Placental epithelial cell (primary cell): ENCODE measurements around the gene RNF19B. TPM values are rescaled to one million over a fixed set of nuclear protein-coding genes. Genes with fewer than 3 reads are reported as not detected.

Experiments used
- total RNA-seq: library from RNA; depleted of rRNA; stranded (reverse); fragments of >200 nt; gene quantifications from 2 replicates; pipeline ENCODE4 v1.2.3, GENCODE V29; 2012

The RNF19B gene, protein sequence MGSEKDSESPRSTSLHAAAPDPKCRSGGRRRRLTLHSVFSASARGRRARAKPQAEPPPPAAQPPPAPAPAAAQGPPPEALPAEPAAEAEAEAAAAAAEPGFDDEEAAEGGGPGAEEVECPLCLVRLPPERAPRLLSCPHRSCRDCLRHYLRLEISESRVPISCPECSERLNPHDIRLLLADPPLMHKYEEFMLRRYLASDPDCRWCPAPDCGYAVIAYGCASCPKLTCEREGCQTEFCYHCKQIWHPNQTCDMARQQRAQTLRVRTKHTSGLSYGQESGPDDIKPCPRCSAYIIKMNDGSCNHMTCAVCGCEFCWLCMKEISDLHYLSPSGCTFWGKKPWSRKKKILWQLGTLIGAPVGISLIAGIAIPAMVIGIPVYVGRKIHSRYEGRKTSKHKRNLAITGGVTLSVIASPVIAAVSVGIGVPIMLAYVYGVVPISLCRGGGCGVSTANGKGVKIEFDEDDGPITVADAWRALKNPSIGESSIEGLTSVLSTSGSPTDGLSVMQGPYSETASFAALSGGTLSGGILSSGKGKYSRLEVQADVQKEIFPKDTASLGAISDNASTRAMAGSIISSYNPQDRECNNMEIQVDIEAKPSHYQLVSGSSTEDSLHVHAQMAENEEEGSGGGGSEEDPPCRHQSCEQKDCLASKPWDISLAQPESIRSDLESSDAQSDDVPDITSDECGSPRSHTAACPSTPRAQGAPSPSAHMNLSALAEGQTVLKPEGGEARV
- 11.8 and 20.7 TPM in 2 replicates for total RNA-seq

DNA sequence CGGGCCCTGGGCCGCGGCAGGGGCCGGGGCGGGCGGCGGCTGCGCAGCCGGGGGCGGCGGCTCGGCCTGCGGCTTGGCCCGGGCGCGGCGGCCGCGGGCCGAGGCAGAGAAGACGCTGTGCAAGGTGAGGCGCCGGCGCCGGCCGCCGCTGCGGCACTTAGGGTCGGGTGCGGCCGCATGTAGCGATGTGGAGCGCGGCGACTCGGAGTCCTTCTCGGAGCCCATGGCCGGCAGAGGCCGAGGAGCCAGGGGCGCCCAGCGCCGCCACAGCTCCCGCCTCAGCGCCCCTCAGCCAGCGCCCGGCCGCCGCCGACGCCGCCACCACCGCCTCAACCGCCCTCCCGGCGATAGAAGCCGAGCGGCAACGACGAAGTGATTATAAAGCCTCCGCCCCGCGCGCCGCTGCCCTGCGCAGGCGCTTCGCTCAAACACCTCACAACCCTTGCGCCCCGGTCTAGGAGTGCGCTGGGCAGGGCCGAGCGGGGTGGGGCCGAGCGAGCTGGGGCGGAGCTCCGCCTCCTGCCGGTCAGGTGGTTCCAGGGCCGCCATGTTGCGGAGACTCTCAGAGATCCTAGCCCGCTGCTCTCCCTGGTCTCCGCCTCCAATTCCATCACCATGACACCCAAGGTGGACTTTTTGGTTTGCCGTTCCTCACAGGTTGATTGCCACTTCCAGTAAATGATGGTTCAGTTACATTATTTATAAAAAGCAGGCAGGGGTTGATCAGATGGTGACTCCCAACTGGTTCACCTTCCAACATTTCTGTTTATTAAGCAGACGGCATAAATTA, at the start of gene RNF19B:
Gene RNF19B (minus strand): TSS at position 349 of the 790 bp plus-strand sequence. CDS start 124 bp downstream, at position 225.

DNA sequence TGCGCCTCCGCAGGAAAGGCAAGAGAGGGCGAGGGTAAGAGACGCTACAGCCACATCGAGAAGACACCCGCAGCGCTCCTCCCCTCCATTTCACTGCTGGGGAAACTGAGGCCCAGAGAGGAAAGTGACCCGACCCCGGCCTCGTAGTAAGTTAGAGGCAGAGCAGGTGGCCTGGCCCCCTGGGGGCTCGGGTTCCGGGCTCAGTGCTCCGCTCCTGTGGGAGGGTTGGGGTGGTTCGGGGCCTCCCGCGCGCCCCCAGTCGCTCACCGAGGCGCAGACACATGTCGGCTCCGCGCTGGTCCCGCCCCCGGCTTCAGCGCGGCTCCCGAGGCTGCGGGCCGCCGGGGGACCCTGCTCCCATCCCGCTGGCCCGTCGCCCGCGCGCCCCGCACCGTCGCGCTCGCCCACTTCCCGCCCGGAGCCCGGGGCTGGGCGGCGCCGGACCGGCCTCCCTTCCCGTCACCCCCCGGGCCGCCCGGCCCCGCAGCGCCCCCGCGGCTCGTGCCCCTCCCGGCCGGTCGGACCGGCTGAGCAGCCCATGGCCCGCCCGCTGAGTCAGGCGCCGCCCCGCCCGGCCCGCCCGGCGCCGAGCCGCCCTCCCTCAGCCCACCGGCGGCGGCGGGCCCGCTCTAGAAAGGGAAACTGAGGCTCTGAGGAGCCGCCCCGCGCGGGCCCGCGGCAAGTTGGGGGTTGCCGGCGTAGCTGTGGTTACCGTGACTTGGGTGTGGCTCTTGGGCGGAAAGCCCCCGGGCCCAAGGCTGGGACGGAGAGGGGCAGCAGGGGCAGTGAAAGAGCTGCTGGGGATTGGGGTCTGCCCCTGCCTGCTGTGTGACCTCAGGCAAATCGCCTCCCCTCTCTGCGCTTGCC, 63.4 kb downstream of the RNF19B start, which contains the start of gene TMEM54:
Gene TMEM54 (minus strand): TSS at position 434 of the 867 bp plus-strand sequence. CDS start 151 bp downstream, at position 283.

Other genes with a start within 250 kb of the RNF19B start
- gene YARS1, start 147.5 kb downstream of the RNF19B start, total RNA-seq = 39.7 and 93.2 TPM in 2 replicates
- 37.3 and 39.7 TPM in 2 replicates for gene S100PBP, start 147.2 kb downstream of the RNF19B start, total RNA-seq
- 0.39 TPM in 1 of 2 replicates, not detected in the other for gene FNDC5, start 93.9 kb downstream of the RNF19B start, total RNA-seq
- under 0.01 TPM in 1 of 2 replicates, not detected in the other for gene HPCA, start 78.3 kb downstream of the RNF19B start, total RNA-seq
- 98.6 and 119 TPM in 2 replicates for gene TMEM54, start 63.4 kb downstream of the RNF19B start, total RNA-seq
- 46.3 and 341 TPM in 2 replicates for gene AK2, start 72.1 kb upstream of the RNF19B start, total RNA-seq
- gene AZIN2, start 116.3 kb upstream of the RNF19B start, total RNA-seq = 2.6 and 5.5 TPM in 2 replicates
- 2.0 and 2.8 TPM in 2 replicates for gene TRIM62, start 217.2 kb upstream of the RNF19B start, total RNA-seq